HCT116 (cell line): ENCODE measurements around the gene TBX4.

Source experiments
- ATF3 ChIP-seq: IDR thresholded peaks from 2 replicates; pipeline ENCODE4 v1.6.1; 2012
- CBX3 ChIP-seq: IDR thresholded peaks from 2 replicates; pipeline ENCODE4 v1.6.1; 2012; ENCODE audit warnings: low read depth
- CTCF ChIP-seq, 3 experiments: fragments of 200-600 bp in 1 of 3; sonication (generic) in 1 of 3; IDR thresholded peaks in 2 of 3; conservative IDR thresholded peaks in 1 of 3; 2 replicates each; pipeline ENCODE4 v1.5.1; 2012 to 2017; ENCODE audit warnings: low read depth in 2 of 3, low read length in 2 of 3, antibody characterized with exemption in 1 of 3, borderline replicate concordance in 1 of 3, control low read depth in 1 of 3, mild to moderate bottlenecking in 1 of 3, mixed read lengths in 1 of 3, mixed run types in 1 of 3, moderate library complexity in 1 of 3; ENCODE audit not compliant: insufficient read depth in 1 of 3
- EGR1 ChIP-seq: IDR thresholded peaks from 2 replicates; pipeline ENCODE4 v1.6.1; 2012; ENCODE audit warnings: low read depth
- EZH2 ChIP-seq: fragments of 200-600 bp; sonication (generic); IDR thresholded peaks from 2 replicates; pipeline ENCODE4 v1.6.1; 2017; ENCODE audit warnings: antibody characterized with exemption, mixed run types
- JUND ChIP-seq: IDR thresholded peaks from 2 replicates; pipeline ENCODE4 v1.6.1; 2012
- MAX ChIP-seq: IDR thresholded peaks from 2 replicates; pipeline ENCODE4 v1.6.1; 2012
- POLR2A ChIP-seq: IDR thresholded peaks from 2 replicates; pipeline ENCODE4 v1.7.0; 2011; ENCODE audit warnings: borderline replicate concordance; ENCODE audit not compliant: insufficient read depth, insufficient read length; ENCODE audit errors: extremely low read depth
- POLR2AphosphoS5 ChIP-seq: IDR thresholded peaks from 2 replicates; pipeline ENCODE4 v1.6.1; 2011; ENCODE audit warnings: mild to moderate bottlenecking, low read depth, low read length, moderate library complexity
- REST ChIP-seq: IDR thresholded peaks from 2 replicates; pipeline ENCODE4 v1.6.1; 2012; ENCODE audit warnings: low read depth
- SIN3A ChIP-seq: IDR thresholded peaks from 2 replicates; pipeline ENCODE4 v1.6.1; 2012; ENCODE audit warnings: low read depth
- SRF ChIP-seq: IDR thresholded peaks from 2 replicates; pipeline ENCODE4 v1.6.1; 2012; ENCODE audit warnings: low read depth
- ZFX ChIP-seq: fragments of 450-650 bp; IDR thresholded peaks from 2 replicates; pipeline ENCODE4 v1.6.1; 2017

- no peak for TF ChIP-seq CBX3
- no peak for TF ChIP-seq CTCF (IDR thresholded peaks at IDR 0.05 in 2 of 3, conservative IDR thresholded peaks at IDR 0.05 in 1 of 3; ENCODE audit: borderline replicate concordance in 1 of 3, insufficient read depth in 1 of 3, low read depth in 2 of 3, low read length in 2 of 3)
- TF ChIP-seq POLR2AphosphoS5, result no peak
- no peak for TF ChIP-seq REST
- no peak for TF ChIP-seq SIN3A
- TF ChIP-seq POLR2A, result no peak
- no peak for TF ChIP-seq JUND
- no peak for TF ChIP-seq MAX
- no peak for TF ChIP-seq EGR1
- no peak for TF ChIP-seq EZH2
- no peak for TF ChIP-seq SRF
- no peak for TF ChIP-seq ATF3
- no peak for TF ChIP-seq ZFX
Observed at GRCh38 chr17:61508912-61509311, 56.7 kb downstream of the TBX4 start.
